Placental epithelial cell (primary cell): Measurements from ENCODE around the gene DENR. TPM values are rescaled to one million over a fixed set of nuclear protein-coding genes. Genes with fewer than 3 reads are reported as not detected.

Source experiments
- small RNA-seq: library from RNA; depleted of rRNA; stranded (forward); fragments of <200 nt; gene quantifications from one replicate; pipeline ENCODE3, GENCODE V24; 2012
- total RNA-seq: library from RNA; depleted of rRNA; stranded (reverse); fragments of >200 nt; gene quantifications from 2 replicates; pipeline ENCODE4 v1.2.3, GENCODE V29; 2012

Gene DENR
- 26.3 and 47.2 TPM in 2 replicates for total RNA-seq

DNA sequence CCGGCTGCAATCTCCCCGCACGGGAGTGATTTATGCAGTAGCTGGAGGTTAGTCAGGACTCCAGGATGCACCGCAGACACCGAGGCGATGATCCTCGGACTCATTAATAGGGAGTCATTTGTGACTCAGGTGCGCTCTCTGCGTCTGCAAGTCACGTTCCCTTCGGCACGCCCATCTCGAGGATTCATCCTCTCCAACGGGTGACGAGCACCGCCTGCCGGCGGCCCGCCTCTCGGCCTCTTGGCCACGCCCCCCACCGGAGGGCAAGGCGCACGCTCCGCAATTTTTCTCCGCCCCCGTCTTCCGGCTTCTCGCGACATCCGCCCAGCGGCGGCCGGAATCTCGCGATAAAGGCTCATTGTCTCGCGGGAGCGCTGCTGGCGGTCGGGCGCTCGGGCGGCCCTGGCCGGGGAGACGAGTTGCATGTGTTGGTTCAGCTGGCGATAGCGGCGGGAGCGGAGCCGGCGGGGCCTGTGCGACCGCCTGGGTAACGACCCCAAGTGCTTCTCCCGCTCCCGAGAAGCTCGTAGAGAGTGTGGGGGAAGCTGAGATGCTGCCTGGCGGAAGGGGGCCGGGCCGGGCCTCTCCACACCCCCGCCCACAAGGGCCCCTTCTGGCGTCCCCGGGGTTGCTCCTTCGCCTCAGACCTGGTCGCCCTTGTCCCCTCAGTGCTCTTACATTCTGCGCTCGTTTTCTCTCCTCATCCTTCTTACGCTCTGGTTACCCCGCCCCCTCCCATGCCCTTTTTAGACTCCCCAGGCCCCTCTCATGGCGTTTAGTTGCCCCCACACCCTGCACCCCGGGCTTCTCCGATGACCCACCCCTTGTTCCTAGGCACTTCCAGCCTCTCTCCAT is at the start of gene DENR:
DENR (plus strand) TSS at position 361 of the 855 bp plus-strand sequence. CDS start 878 bp downstream, outside the sequence.

DNA sequence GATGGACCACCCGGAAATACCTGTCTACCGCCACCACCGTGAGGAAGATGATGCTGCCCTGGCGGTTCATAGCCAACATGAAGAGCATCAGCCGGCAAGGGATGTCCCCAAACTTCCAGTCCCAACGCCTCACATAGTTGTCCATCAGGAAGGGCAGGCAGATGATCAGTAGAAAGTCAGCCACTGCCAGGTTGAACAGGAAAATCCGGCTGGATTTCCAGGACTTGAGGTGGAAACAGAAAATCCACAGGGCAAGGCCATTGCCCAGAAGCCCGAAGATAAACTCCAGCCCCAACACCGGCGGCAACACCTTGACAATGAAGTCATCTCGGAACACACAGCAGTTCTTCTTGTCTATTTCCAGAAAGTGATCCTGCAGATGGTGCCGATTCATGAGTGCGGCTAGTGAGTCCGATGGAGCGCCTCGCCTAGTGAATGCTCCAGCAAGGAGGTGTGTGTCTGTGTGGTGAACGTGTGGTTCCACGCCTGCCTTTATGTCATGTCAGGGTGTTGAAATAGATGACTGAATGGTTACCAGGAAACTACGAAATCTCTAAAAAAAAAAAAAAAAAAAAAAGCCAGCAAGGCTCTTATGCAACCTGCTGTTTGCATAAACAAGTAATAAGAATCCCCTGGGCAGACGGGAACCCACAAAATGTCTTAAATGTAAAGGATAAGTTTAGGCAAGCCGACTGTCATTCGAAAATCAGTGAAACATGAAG is 49.6 kb upstream of the DENR start, which contains the start of gene HCAR2:
HCAR2 (minus strand) TSS at position 468 of the 722 bp plus-strand sequence; CDS start at position 394, 74 bp downstream.

GRCh38 chr12:122716658-122717057 is 36.0 kb upstream of the DENR start, which contains the start of gene HCAR3:
Gene HCAR3, minus strand, starts transcription at chr12:122716811. Its CDS starts 74 bp downstream, at chr12:122716737.

DNA sequence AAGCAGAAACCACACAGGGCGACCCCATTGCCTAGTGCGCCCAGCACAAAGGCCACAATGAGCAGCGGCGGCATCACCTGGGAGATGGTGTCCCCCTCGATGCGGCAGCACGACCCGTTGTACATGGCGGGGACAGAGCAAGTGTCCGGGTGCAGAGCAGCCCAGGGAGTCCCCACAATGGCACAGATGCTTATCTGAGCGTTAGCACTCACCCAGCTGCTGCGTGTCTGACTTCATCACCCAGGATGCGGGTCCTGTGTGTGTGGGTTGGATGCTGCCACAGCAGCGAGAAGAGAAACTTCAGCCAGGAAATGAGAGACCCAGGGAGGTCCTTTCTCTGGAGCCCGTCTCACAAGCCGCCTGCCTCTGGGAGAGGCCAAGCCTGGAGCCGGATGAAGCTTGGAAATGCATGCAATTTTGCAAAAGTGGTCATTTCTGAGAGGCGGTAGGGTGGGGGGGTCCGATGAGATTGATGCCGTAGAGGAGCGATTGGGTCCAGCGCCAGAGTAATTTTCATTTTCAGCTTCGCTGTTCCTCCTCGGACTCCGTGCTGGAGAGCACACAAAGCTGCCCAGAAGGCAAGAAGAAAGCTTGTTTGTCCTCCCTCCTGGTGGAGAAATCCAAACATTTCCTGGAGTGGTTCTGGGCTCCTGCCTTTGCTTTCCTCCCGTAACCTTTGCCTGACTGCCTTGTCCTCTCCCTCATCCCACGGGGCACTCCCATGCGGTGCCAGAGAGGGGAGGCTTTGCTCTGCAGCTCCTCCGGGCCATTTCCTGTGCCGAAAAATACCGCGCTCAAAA is 22.2 kb upstream of the DENR start, which contains the start of gene HCAR1:
HCAR1 (minus strand) TSS at position 630 of the 800 bp plus-strand sequence; CDS start at position 125, 505 bp downstream.

Small RNA genes within 50 kb of the gene (small RNA-seq; reads per million reads assigned to genes)
- gene AC026333.2 (not detected), gene RF00019 (not detected)

Other genes starting within 250 kb of the DENR start
- 34.7 and 51.4 TPM in 2 replicates for gene RSRC2, start 225.9 kb upstream of the DENR start, total RNA-seq
- gene KNTC1, start 225.6 kb upstream of the DENR start, total RNA-seq = 14.9 and 20.0 TPM in 2 replicates
- 0.39 and 0.54 TPM in 2 replicates for gene HCAR2, start 49.5 kb upstream of the DENR start, total RNA-seq
- gene HCAR3, start 36.0 kb upstream of the DENR start, total RNA-seq = not detected in 2 replicates
- gene HCAR1, start 22.0 kb upstream of the DENR start, total RNA-seq = under 0.01 and 0.11 TPM in 2 replicates
- 0.39 and 2.8 TPM in 2 replicates for gene CCDC62, start 21.7 kb downstream of the DENR start, total RNA-seq
- 34.2 and 153 TPM in 2 replicates for gene HIP1R, start 82.6 kb downstream of the DENR start, total RNA-seq
- 35.7 and 42.5 TPM in 2 replicates for gene VPS37B, start 143.3 kb downstream of the DENR start, total RNA-seq
- 14.1 and 24.3 TPM in 2 replicates for gene ABCB9, start 213.6 kb downstream of the DENR start, total RNA-seq
- 7.9 and 9.7 TPM in 2 replicates for gene OGFOD2, start 222.4 kb downstream of the DENR start, total RNA-seq
- 131 and 172 TPM in 2 replicates for gene ARL6IP4, start 227.9 kb downstream of the DENR start, total RNA-seq